Ishikawa (cell line): ENCODE data around the gene PREX1.

Experiments used
- CEBPB ChIP-seq: IDR thresholded peaks from 2 replicates; pipeline ENCODE4 v1.6.1; 2012
- CREB1 ChIP-seq: IDR thresholded peaks from 2 replicates; pipeline ENCODE4 v1.6.1; 2012; ENCODE audit warnings: low read depth
- EGR1 ChIP-seq: IDR thresholded peaks from 2 replicates; pipeline ENCODE4 v1.6.1; 2012
- EP300 ChIP-seq: IDR thresholded peaks from 2 replicates; pipeline ENCODE4 v1.6.1; 2012; ENCODE audit warnings: borderline replicate concordance
- FOXM1 ChIP-seq: IDR thresholded peaks from 2 replicates; pipeline ENCODE4 v1.6.1; 2012; ENCODE audit warnings: low read depth, borderline replicate concordance
- NFIC ChIP-seq: IDR thresholded peaks from 2 replicates; pipeline ENCODE4 v1.6.1; 2012
- RAD21 ChIP-seq: IDR thresholded peaks from 2 replicates; pipeline ENCODE4 v1.6.1; 2012; ENCODE audit warnings: low read depth
- TAF1 ChIP-seq: IDR thresholded peaks from 2 replicates; pipeline ENCODE4 v1.6.1; 2012; ENCODE audit warnings: low read depth, mild to moderate bottlenecking
- TCF12 ChIP-seq: IDR thresholded peaks from 2 replicates; pipeline ENCODE4 v1.6.1; 2012; ENCODE audit warnings: low read depth
- TEAD4 ChIP-seq: IDR thresholded peaks from 2 replicates; pipeline ENCODE4 v1.6.1; 2012
- YY1 ChIP-seq: IDR thresholded peaks from 2 replicates; pipeline ENCODE4 v1.6.1; 2012; ENCODE audit warnings: low read depth
- ZBTB7A ChIP-seq: IDR thresholded peaks from 2 replicates; pipeline ENCODE4 v1.6.1; 2012; ENCODE audit warnings: low read depth
- TF ChIP-seq, protein P1 (sequence below): IDR thresholded peaks from 2 replicates; pipeline ENCODE4 v1.6.1; 2012
- TF ChIP-seq, protein P2 (sequence below): IDR thresholded peaks from 2 replicates; pipeline ENCODE4 v1.6.1; 2012; ENCODE audit warnings: low read depth, mild to moderate bottlenecking
- TF ChIP-seq, protein P3 (sequence below): IDR thresholded peaks from 2 replicates; pipeline ENCODE4 v1.6.1; 2012

The PREX1 gene

DNA sequence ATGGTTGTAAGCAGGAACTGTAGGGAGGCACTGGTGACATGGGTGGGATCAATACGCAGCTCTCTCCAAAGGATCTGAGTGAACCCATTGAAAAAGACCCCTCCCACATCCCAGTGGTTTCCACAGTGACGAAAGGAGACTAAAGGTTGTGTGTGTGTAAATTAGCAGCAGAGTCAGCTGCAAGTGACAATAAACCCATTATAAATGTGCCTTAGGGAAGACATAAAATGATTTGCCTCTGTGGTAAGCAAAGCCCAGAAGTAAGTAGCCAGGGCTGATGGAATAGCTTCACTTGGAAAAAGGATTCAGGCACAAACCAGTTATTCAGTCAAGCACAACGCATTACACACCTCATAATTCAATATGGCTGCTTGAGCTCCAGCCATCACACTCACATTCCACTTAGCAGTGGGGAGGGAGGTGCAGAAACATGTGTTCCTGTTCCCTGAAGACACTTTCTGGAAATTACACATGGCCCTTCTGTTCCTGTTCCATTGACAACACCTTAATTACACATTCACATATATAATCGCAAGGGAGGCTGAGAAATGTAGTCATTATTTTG is 231.4 kb downstream of the PREX1 start:
- TF ChIP-seq, protein P1, sequence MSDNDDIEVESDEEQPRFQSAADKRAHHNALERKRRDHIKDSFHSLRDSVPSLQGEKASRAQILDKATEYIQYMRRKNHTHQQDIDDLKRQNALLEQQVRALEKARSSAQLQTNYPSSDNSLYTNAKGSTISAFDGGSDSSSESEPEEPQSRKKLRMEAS = no peak
- TF ChIP-seq YY1 (no peak), TCF12 (no peak)

DNA sequence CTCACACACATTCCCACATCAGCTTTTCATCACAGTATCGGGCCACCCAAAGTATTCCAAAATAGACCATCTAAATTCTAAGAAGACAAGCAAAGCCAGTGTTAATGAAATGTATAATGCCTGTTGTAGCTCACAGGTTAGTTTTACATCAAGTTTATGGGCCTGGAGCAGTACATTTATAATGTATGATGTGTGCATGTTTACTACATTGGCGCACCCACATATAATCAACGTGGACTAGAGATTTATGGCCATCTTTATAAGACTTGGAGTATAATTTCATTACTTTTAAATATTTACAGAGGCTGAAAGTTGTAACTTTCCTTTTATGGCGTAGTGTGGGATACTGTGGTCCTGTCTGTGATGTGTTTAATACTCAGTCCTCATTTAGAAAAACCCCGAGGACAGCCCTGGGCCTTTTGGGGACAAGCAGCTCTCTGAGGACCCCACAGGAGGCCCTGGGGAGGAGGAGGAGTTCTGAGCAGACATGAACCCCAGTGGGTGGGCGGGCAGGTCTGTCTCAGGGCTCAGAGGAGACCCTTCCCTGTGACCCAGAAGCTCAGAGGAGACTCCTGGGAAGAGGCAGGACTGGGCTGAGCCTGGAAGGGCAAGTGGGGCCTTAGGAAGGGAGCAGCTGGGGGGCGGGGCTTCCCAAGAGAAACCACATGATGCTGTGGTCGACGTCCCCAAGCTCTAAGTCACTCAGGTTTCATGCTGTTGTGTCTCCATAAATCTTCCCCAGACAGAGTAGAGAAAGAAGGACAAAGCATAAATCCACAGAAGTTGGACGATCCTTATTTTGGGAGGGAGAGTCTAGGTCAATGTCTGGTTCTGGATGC is 232.1 kb downstream of the PREX1 start:
- TF ChIP-seq YY1 (no peak), ZBTB7A (no peak), EGR1 (no peak), NFIC (no peak), TCF12 (no peak), CEBPB (no peak), RAD21 (no peak), TEAD4 (no peak), TAF1 (no peak)
- TF ChIP-seq, protein P2, sequence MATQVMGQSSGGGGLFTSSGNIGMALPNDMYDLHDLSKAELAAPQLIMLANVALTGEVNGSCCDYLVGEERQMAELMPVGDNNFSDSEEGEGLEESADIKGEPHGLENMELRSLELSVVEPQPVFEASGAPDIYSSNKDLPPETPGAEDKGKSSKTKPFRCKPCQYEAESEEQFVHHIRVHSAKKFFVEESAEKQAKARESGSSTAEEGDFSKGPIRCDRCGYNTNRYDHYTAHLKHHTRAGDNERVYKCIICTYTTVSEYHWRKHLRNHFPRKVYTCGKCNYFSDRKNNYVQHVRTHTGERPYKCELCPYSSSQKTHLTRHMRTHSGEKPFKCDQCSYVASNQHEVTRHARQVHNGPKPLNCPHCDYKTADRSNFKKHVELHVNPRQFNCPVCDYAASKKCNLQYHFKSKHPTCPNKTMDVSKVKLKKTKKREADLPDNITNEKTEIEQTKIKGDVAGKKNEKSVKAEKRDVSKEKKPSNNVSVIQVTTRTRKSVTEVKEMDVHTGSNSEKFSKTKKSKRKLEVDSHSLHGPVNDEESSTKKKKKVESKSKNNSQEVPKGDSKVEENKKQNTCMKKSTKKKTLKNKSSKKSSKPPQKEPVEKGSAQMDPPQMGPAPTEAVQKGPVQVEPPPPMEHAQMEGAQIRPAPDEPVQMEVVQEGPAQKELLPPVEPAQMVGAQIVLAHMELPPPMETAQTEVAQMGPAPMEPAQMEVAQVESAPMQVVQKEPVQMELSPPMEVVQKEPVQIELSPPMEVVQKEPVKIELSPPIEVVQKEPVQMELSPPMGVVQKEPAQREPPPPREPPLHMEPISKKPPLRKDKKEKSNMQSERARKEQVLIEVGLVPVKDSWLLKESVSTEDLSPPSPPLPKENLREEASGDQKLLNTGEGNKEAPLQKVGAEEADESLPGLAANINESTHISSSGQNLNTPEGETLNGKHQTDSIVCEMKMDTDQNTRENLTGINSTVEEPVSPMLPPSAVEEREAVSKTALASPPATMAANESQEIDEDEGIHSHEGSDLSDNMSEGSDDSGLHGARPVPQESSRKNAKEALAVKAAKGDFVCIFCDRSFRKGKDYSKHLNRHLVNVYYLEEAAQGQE = no peak

DNA sequence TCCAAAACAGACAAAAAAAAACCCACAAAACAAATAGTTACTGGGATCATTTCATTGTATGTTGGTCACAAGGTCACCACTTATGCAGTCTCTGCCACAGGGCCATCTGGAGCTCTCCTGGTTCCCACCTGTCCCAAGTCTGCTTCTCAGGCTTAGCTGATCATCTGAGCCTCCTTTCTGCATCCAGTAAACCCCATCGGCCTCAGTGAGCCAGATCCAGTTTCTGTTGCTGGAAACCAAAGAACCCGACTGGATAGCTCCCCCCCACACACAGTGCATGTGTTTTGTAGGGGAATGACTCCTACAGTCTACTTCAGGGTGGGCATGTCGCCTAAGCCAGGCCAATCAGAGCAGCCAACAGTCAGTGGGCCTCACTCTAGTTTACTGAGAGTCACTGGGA is 233.3 kb downstream of the PREX1 start:
- TF ChIP-seq CREB1 (no peak), RAD21 (no peak), TAF1 (no peak), EP300 (no peak), EGR1 (no peak), CEBPB (no peak), ZBTB7A (no peak), YY1 (no peak), NFIC (no peak), TCF12 (no peak), TEAD4 (no peak), FOXM1 (no peak)
- TF ChIP-seq, protein P1 = no peak
- TF ChIP-seq, protein P3, sequence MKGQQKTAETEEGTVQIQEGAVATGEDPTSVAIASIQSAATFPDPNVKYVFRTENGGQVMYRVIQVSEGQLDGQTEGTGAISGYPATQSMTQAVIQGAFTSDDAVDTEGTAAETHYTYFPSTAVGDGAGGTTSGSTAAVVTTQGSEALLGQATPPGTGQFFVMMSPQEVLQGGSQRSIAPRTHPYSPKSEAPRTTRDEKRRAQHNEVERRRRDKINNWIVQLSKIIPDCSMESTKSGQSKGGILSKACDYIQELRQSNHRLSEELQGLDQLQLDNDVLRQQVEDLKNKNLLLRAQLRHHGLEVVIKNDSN = no peak
- TF ChIP-seq, protein P2 = no peak

DNA sequence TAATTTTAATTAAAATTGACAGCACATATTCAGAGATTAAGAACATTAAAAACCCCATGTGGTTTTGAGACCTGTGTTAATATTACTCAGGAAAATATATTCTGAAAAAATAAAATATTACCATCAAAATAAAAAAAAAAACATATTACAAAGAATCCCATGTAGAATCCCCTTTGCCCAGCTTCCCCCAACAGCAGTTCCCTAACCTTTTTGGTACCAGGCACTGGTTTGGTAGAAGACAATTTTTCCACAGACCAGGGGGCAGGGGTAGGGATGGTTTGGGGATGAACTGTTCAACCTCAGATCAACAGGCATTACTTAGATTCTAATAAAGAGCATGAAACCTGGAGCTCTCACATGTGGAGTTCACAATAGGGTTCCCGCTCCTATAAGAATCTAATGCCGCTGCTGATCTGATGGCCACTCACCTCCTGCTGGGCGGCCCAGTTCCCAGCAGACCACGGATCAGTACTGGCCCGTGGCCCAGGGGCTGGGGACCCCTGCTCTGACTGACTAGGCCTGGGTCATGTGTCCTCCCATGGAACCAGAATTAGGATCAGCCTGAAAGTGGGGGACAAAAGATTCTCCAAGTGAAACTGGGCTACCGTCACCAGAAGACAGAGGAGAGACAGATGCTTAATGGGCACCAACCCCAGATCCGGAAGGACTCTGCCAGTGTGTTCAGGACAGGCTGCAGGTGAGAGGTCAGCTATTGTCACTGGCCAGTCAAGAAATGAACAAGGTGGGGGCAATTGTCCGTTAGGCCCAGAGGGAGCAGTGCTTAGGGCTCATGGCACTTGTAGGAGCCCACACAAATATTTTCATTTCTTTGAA is 235.5 kb downstream of the PREX1 start:
- TF ChIP-seq, protein P1 = no peak
- TF ChIP-seq FOXM1 (no peak), ZBTB7A (no peak), RAD21 (no peak), YY1 (no peak)
- TF ChIP-seq, protein P2 = no peak
